Stimulated activated CD4-positive, alpha-beta T cell treated with anti-CD3 and anti-CD28 coated beads, Interleukin-4, amount 100 ng/mL, for 1 hour (primary cell): ENCODE measurements around the gene PHLDB1.

ENCODE experiments used
- DNase-seq: peaks from one replicate; pipeline ENCODE4 v3.0.0-alpha.2; 2020

PHLDB1 gene

GRCh38 chr11:118689852-118690552, 82.6 kb downstream of the PHLDB1 start:
- DNase-seq = peak; percentile 83

- DNase-seq = no peak
These were observed 83.3 kb downstream of the PHLDB1 start for GRCh38 chr11:118690553-118691304.

- DNase-seq = peak; percentile 56
These were observed 84.8 kb downstream of the PHLDB1 start for GRCh38 chr11:118691926-118692830.

GRCh38 chr11:118694185-118694584, 86.8 kb downstream of the PHLDB1 start:
- DNase-seq = no peak

- DNase-seq = no peak
These were observed 87.4 kb downstream of the PHLDB1 start for GRCh38 chr11:118694771-118695170.

- no peak for DNase-seq
These were observed 89.3 kb downstream of the PHLDB1 start for GRCh38 chr11:118696673-118697226.

GRCh38 chr11:118697346-118697745, 89.9 kb downstream of the PHLDB1 start:
- no peak for DNase-seq

- no peak for DNase-seq
These were observed 92.2 kb downstream of the PHLDB1 start for GRCh38 chr11:118699506-118700220.

GRCh38 chr11:118703563-118704106, 96.2 kb downstream of the PHLDB1 start:
- DNase-seq = no peak

GRCh38 chr11:118705111-118705741, 97.8 kb downstream of the PHLDB1 start:
- no peak for DNase-seq

GRCh38 chr11:118705791-118706545, 98.6 kb downstream of the PHLDB1 start:
- DNase-seq = no peak

- DNase-seq = no peak
These were observed 99.1 kb downstream of the PHLDB1 start for GRCh38 chr11:118706546-118706825.
